Hepatocyte (in vitro differentiated cells): ENCODE results near the gene CLSTN3. TPM values are rescaled to one million over a fixed set of nuclear protein-coding genes. Genes with fewer than 3 reads are reported as not detected.

ENCODE experiments used
- DNase-seq: peaks from one replicate; pipeline ENCODE4 v3.0.0-alpha.2; 2016; ENCODE audit warnings: low spot score
- H2AFZ ChIP-seq: fragments of 200-600 bp; sonication (generic); 2 replicates; pipeline ENCODE4 v1.6.0; 2016; ENCODE audit warnings: antibody characterized with exemption, mild to moderate bottlenecking
- H3K27ac ChIP-seq: fragments of 200-600 bp; sonication (generic); 2 replicates; pipeline ENCODE4 v1.5.1; 2016; ENCODE audit warnings: mild to moderate bottlenecking
- H3K27me3 ChIP-seq: fragments of 200-600 bp; sonication (generic); 2 replicates; pipeline ENCODE4 v1.6.1; 2016
- H3K36me3 ChIP-seq: fragments of 200-600 bp; sonication (generic); replicated peaks from 2 replicates; pipeline ENCODE4 v1.5.1; 2016; ENCODE audit warnings: low read depth; ENCODE audit not compliant: insufficient read depth
- H3K4me1 ChIP-seq: fragments of 200-600 bp; sonication (generic); 2 replicates; pipeline ENCODE4 v1.5.1; 2016; ENCODE audit warnings: mild to moderate bottlenecking, moderate library complexity; ENCODE audit not compliant: insufficient read depth
- H3K4me2 ChIP-seq: fragments of 200-600 bp; sonication (generic); 2 replicates; pipeline ENCODE4 v1.6.0; 2016
- H3K4me3 ChIP-seq: fragments of 200-600 bp; sonication (generic); 2 replicates; pipeline ENCODE4 v1.5.1; 2016; ENCODE audit warnings: mild to moderate bottlenecking
- H3K79me2 ChIP-seq: fragments of 200-600 bp; sonication (generic); 2 replicates; pipeline ENCODE4 v1.6.0; 2017; ENCODE audit warnings: mild to moderate bottlenecking
- H3K9me2 ChIP-seq: fragments of 200-600 bp; sonication (generic); replicated peaks from 2 replicates; pipeline ENCODE4 v1.6.0; 2017; ENCODE audit warnings: mild to moderate bottlenecking; ENCODE audit not compliant: insufficient read depth
- H3K9me3 ChIP-seq: fragments of 200-600 bp; sonication (generic); 2 replicates; pipeline ENCODE4 v1.5.1; 2016; ENCODE audit warnings: low read depth, mild to moderate bottlenecking
- H4K20me1 ChIP-seq: fragments of 200-600 bp; sonication (generic); 2 replicates; pipeline ENCODE4 v1.6.0; 2016; ENCODE audit warnings: mild to moderate bottlenecking; ENCODE audit not compliant: insufficient read depth, poor library complexity, severe bottlenecking
- CTCF ChIP-seq: fragments of 200-600 bp; sonication (generic); IDR thresholded peaks from 2 replicates; pipeline ENCODE4 v1.5.1; 2016; ENCODE audit warnings: antibody characterized with exemption, mild to moderate bottlenecking; ENCODE audit not compliant: poor library complexity
- EZH2 ChIP-seq: fragments of 200-600 bp; sonication (generic); IDR thresholded peaks from 2 replicates; pipeline ENCODE4 v1.6.1; 2016; ENCODE audit warnings: antibody characterized with exemption, mild to moderate bottlenecking, borderline replicate concordance
- EZH2phosphoT487 ChIP-seq: fragments of 200-600 bp; sonication (generic); IDR thresholded peaks from one replicate; pipeline ENCODE4 v1.6.1; 2018; ENCODE audit warnings: antibody characterized with exemption, mild to moderate bottlenecking, low read depth, moderate library complexity; ENCODE audit not compliant: unreplicated experiment, severe bottlenecking
- WGBS: methylation state at CpG from one replicate; pipeline ENCODE4 v1.1.6; 2016; ENCODE audit warnings: low lambda C conversion rate; ENCODE audit errors: missing lambda C conversion rate; 5-methylcytosine and 5-hydroxymethylcytosine counted together
- polyA plus RNA-seq: library from polyadenylated mRNA; unstranded; fragments of >200 nt; fragmentation: Nextera tagmentation; extraction: Ambion mirVana; gene quantifications from 2 replicates; pipeline ENCODE4 v1.2.1, GENCODE V29; 2016
- total RNA-seq: library from RNA; depleted of rRNA; stranded (reverse); fragments of >200 nt; gene quantifications from 2 replicates; pipeline ENCODE4 v1.2.3, GENCODE V29; 2014

The CLSTN3 gene
- total and polyA plus RNA-seq, 2 experiments from 2014 or later = 37.8 to 57.0 TPM

DNA sequence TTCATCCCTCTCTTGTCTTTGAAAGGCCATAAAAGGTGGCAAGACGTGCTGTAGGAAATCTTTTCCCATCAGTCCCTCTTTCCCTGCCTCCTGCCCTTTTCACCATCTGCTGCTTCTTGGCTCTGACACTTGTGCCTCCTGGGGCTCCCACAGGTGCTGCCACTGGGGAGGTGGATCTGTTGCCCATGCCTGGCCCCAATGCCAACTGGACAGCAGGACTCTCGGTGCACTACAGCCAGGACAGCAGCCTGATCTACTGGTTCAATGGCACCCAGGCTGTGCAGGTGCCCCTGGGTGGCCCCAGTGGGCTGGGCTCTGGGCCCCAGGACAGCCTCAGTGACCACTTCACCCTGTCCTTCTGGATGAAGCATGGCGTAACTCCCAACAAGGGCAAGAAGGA, 6.5 kb downstream of the CLSTN3 start:
- Histone ChIP-seq H3K27ac (no peak overlapping the region), H3K9me2 (no peaks in the 10 kb centered on the region), H2AFZ (no peak overlapping the region), H3K79me2 (peaks cover 3% of the 10 kb centered on the region), H3K4me1 (no peaks in the 10 kb centered on the region), H3K36me3 (no peaks in the 10 kb centered on the region), H3K9me3 (no peaks in the 10 kb centered on the region), H3K4me3 (no peak overlapping the region), H4K20me1 (no peaks in the 10 kb centered on the region), H3K4me2 (no peak overlapping the region), H3K27me3 (no peaks in the 10 kb centered on the region)
- no peak for DNase-seq
- 99% methylated on average over 3 of the region's 3 CpGs for WGBS
- TF ChIP-seq EZH2phosphoT487 (no peak), EZH2 (no peak)

DNA sequence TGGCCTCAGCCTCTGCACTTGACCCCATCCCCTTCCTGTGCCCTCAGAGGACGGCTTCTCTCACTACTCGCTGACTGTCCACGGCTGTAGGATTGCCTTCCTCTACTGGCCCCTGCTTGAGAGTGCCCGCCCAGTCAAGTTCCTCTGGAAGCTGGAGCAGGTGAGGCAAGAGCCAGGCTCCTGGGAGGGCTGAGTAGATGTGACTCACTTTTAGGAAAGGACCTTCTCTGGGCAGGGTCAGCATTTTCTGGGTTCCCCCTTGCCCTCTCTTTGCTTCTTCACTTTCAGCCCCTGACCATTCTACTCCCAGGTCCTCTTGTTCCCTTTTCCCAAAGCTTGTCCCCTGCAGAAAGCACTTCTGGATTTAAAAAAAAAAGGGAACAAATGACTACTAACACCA, 7.7 kb downstream of the CLSTN3 start:
- 89% methylated on average over 4 of the region's 4 CpGs for WGBS
- H3K9me2 ChIP-seq = no peaks in the 10 kb centered on the region
- H3K27ac ChIP-seq = no peak overlapping the region
- no peaks in the 10 kb centered on the region for H3K4me1 ChIP-seq
- H3K36me3 ChIP-seq = no peaks in the 10 kb centered on the region
- no peaks in the 10 kb centered on the region for H3K9me3 ChIP-seq
- no peak for DNase-seq
- no peak for TF ChIP-seq EZH2phosphoT487
- no peak for TF ChIP-seq CTCF
- H3K79me2 ChIP-seq = no peaks in the 10 kb centered on the region
- no peaks in the 10 kb centered on the region for H3K27me3 ChIP-seq
- H3K4me3 ChIP-seq = no peak overlapping the region
- H3K4me2 ChIP-seq = no peak overlapping the region
- H4K20me1 ChIP-seq = no peaks in the 10 kb centered on the region
- no peak overlapping the region for H2AFZ ChIP-seq

GRCh38 chr12:7139200-7139599, 9.0 kb downstream of the CLSTN3 start:
- WGBS = 92% methylated on average over 2 of the region's 2 CpGs
- H3K4me3 ChIP-seq = no peak overlapping the region

More at GRCh38 chr12:7139200-7139599, 9.0 kb downstream of the CLSTN3 start:
- Histone ChIP-seq H3K4me1 (no peaks in the 10 kb centered on the region), H3K27ac (no peak overlapping the region), H3K27me3 (no peaks in the 10 kb centered on the region), H3K79me2 (no peaks in the 10 kb centered on the region), H3K9me2 (no peaks in the 10 kb centered on the region), H4K20me1 (no peaks in the 10 kb centered on the region), H3K36me3 (no peaks in the 10 kb centered on the region), H3K4me2 (no peak overlapping the region), H3K9me3 (no peaks in the 10 kb centered on the region), H2AFZ (no peak overlapping the region)
- DNase-seq = no peak
- TF ChIP-seq CTCF (no peak), EZH2phosphoT487 (no peak), EZH2 (no peak)
